Keratinocyte (primary cell): ENCODE results near the gene CATSPER1.

Experiments
- EZH2 ChIP-seq: IDR thresholded peaks from one replicate; pipeline ENCODE4 v1.6.1; 2012; ENCODE audit warnings: inconsistent platforms, mild to moderate bottlenecking, low read length, moderate library complexity
- TF ChIP-seq, protein P1 (sequence below), 3 experiments: IDR thresholded peaks in 1 of 3; conservative IDR thresholded peaks in 1 of 3; optimal IDR thresholded peaks in 1 of 3; 2 replicates in 2 of 3; 3 replicates in 1 of 3; pipeline versions ENCODE3 to v1.5.1; 2011; ENCODE audit warnings: low read length in 3 of 3, mild to moderate bottlenecking in 3 of 3, moderate library complexity in 2 of 3, control low read depth in 1 of 3, inconsistent platforms in 1 of 3; ENCODE audit not compliant: insufficient read depth in 2 of 3; ENCODE audit errors: extremely low read depth in 1 of 3

DNA sequence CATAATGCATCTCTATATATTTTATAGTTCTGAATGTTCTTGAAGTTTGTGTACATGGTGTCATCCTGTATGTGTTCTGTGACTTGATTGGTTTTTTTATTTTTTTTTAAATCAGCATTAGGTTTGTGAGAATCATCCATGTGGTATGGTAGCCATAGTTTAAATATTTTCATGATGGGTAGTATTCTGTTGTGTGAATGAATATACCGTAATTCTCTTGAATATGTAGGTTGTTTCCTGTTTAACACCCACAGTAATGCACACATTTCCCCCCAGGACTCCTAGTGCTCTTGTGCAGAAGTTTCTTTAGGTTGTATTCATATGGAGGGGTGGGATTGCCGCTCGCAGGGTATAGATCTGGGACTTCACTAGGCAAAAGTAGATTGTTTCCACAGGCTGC is 45.8 kb upstream of the CATSPER1 start:
- TF ChIP-seq, protein P1, sequence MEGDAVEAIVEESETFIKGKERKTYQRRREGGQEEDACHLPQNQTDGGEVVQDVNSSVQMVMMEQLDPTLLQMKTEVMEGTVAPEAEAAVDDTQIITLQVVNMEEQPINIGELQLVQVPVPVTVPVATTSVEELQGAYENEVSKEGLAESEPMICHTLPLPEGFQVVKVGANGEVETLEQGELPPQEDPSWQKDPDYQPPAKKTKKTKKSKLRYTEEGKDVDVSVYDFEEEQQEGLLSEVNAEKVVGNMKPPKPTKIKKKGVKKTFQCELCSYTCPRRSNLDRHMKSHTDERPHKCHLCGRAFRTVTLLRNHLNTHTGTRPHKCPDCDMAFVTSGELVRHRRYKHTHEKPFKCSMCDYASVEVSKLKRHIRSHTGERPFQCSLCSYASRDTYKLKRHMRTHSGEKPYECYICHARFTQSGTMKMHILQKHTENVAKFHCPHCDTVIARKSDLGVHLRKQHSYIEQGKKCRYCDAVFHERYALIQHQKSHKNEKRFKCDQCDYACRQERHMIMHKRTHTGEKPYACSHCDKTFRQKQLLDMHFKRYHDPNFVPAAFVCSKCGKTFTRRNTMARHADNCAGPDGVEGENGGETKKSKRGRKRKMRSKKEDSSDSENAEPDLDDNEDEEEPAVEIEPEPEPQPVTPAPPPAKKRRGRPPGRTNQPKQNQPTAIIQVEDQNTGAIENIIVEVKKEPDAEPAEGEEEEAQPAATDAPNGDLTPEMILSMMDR (optimal IDR thresholded peaks at IDR 0.05 in 1 of 3, IDR thresholded peaks at IDR 0.05 in 1 of 3, conservative IDR thresholded peaks at IDR 0.05 in 1 of 3; ENCODE audit: extremely low read depth in 1 of 3, insufficient read depth in 2 of 3, low read length in 3 of 3): no peak
- no peak for TF ChIP-seq EZH2
